SHP77 treated with DMSO at 0.1 percent for 48 hours (cell line): Measurements from ENCODE around the gene SEC16B.

Source experiments
- DNase-seq: peaks from one replicate; lab custom pipeline; 2025; lab: John Stamatoyannopoulos, UW

The SEC16B gene

DNA sequence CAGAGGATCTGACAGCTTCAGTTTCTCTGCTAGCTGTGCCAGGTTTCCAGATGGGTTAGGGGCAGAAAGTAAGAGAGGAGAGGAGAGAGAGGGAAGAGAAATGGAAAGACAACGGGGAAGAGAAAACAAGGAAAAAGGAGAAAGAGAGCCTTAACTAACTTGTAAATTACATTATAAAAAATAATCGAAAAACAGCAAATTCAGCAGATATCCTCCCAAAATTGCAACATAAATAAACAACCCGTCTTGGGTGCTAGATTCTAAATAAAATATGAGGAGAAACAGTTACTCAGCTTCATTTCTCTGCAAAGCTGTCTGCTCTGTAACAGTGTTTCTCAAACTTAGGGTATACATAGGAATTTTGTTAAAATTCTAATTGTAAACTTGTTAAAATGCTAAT lies 29.2 kb downstream of the SEC16B start:
- no peak for DNase-seq

DNA sequence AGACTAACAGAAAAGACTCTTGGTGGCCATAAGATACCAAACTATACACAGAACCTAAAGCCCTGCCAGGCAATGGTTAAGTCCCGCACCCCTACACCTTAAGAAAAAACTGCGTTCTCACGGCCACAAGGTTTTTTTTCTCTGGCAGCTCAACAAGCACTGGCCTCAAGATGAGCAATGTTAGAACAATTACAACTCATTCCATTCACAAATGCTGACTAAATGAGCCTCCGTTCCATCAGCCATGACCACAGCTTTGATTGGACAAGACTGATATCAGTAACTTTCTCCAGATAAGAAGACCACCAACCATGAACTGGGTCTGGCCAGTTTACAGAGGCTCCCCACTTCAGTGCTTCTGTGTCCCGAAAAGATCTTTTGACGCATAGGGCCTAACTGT lies 31.9 kb downstream of the SEC16B start:
- DNase-seq, result no peak

DNA sequence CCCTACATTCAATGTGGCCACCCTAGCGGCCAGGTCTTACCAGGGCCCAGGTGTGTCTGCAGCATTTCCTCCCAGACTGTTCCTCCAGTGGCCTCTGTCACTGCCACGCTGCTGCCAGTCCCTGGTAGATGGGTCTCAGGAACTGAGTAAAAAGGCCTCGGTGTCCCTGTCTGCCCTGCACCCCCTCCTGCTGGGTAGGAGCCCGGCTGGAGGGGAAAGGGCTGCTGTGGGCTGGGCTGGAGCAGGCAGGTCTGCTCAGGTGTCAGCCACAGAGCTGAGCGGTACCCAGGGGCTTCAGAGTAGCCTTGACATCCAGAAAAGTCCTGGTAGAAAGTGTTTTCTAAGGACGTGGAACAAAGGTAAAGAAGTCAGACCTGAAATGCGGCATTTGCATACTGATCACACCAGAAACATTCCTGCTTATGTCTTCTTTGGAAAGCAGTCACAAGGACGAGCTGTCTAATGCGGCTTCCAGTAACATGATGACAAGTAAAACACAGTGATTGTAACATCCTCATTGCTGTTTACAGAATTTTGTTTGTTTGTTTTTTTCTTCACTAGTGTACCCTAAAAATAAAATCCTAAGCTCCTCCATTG lies 32.6 kb downstream of the SEC16B start:
- no peak for DNase-seq

DNA sequence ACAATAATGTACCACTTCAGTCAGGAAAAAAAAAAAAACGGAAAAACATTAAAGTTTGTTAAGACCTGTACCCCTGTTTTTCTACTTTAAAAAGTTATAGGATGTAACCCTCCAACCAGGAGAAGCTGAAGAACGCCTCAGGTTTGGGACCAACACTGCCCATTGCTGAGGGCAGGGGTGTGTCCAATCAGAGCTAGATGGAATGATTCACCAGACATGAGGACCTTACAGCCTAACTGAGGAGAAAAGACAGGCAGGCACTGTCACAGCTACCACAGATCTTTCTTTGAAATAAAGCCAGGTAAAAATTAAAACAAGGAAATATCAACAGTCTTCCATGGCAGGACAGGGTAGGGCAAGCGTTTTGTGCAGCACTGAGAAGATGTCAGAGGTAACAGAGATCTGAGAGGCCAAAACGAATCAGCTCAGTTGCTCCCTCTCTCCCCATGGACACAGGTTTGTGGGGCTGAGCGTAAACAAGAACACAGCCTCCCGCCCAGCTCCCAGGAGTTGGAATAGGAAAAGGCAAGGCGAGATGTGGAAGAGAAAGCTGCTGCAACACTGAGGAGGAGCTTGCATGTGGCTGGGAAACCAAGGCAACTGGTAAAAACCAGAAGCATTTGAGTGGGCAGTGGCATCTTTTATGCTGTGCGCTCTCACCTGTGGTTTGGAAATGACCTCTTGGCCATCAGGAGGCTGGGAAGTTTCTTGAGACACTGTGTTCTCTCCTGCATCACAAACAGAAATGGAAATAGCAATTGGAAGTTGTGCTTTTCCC lies 34.0 kb downstream of the SEC16B start:
- DNase-seq, result no peak

DNA sequence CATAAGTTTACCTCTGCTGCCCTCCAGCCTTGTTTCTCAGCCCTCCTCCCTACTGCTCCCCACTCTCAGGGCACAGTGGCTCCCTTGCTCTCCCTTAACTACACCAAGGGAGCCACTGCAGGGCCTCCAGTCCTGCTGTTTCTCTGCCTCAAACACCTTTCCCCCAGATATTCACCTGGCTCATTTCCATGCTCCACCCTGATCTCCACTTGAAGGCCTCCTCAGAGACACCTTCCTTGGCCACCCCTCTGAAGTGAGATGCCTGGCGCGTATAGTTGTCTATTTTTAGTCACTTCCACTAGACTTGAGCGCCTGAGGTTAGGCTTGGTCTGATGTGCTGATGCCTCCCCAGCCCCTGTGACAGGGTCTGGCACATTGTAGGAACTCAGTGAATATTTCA lies 34.9 kb downstream of the SEC16B start:
- no peak for DNase-seq

DNA sequence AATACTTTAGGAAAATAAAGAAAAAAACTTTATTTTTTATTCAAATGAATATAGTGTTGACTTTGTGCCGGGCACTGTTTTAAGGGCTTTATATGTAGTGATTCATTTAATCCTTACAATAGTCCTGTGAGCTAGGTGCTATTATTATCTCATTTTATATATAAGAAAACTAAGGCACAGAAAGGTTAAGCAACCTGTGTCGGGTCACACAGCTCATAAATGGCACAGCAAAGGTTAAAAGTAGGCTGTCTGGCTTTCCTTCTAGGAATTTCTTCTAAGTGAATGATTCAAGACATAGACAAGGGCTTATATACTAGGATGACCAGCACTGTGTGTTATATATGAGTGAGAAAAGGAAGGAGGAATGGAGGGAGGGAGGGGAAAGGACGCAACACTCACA lies 35.4 kb downstream of the SEC16B start:
- DNase-seq, result no peak

DNA sequence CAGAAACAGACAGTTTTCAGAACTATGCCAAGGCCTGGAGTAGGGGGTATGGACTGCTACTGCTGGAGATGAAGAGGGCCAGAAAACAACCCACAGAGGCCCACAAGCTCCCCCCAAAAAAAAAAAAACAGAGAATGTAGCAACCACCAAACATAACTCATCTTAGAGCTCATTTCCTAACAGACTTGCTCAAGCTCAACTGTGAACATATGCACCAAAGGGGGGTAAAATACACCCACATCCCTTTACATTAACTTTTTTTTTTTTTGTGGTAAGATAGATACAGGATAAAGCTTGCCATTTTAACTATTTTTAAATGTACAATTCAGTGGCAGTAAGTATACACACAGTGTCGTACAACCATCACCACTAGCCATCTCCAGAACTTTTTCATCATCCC lies 36.0 kb downstream of the SEC16B start:
- DNase-seq, result no peak

DNA sequence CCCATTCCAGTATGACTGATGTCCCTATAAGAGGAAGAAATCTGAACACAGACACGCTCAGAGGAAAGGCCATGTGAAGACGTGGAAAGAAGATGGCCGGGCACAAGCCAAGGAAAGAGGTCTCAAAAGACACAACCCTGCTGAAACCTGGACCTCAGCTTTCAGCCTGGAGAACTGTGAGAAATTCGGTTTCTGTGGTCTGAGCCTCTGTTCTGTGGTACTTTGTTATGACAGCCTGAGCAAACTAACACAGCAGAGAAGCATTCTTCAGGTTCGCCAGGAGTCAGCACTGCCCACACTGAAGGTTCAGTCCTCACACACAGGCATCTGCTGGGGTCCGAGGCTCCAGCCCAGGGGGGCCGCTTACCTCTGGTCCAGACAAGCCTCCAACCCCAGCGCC lies 37.7 kb downstream of the SEC16B start:
- no peak for DNase-seq

DNA sequence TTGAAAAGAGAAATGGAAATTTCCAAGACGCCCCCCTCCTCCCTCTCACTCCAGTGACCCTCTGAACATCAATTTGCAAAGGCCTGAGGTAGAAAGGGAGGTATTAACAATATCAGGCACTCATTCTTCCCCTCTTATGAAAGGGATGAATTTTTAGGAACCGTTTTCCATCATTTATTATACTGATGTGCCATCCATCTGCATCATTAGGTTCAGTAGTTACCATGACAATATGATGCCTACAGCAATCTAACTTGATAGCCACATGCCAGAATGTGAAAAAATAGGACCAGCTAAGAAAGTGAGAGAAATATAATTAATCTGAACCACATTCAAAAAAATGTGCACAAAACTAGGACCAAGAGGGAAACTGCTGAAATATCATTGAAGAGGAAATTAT lies 40.9 kb downstream of the SEC16B start:
- no peak for DNase-seq

DNA sequence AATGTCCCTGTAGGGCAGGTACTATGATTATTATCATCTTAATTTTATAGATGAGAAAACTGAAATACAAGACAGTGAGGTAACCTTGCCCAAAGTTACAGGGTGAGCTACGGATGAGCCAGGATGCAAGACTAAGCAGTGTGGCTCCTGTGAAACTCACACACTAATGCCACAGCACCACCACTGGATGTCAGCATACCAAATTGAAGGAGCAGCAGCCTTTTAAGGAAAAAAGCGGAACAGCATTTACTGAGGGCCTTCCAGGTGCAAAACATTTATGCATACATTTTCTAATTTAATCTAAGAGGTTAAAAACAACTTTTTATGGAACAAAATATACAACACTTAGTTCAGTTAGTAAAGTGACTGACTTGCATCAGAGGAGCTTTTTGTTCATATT lies 41.7 kb downstream of the SEC16B start:
- DNase-seq, result no peak

DNA sequence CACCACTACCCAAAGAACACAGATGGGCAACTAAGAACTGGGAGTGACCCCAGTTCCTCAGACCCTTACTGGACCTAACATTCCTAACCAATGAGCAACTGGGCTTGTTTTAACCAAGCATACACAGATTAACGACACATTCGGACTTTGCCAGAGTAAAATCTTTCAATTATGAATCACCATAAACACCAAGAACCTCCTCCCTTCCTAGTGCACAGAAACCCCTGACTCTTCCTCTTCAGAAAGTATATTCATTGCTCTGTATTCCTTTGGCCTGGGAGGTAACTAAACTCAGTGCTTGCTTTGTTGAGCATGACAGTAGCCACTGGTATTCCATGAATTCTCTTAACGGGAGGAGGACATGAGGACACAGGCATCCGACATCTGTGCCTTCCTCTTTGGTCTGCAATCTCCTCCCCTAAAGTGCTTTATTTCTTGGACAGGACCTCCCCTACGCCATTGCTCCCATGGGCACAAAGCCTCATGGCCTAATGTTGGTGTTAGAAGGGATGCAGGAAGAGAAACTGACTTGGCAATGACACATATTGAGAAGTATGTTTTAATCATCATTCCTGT lies 42.7 kb downstream of the SEC16B start:
- no peak for DNase-seq

DNA sequence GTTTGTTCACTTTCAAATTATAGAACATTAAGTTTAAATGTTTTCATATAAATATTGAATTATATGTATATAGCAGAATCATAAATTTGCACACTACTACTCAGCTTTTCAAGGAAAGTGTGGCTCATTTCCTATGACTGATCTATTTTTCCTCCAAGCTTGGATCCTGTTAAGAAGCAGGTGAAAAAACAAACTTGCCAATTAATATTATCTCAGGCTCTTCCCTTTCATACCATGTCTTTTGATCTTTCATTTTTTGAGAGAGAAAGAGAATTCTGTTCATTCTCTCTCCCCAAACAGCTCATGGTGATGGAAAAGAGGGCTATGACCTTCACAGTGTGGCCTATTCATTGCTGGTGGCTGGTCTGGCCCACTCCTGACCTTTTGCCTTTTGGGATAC lies 43.7 kb downstream of the SEC16B start:
- no peak for DNase-seq

DNA sequence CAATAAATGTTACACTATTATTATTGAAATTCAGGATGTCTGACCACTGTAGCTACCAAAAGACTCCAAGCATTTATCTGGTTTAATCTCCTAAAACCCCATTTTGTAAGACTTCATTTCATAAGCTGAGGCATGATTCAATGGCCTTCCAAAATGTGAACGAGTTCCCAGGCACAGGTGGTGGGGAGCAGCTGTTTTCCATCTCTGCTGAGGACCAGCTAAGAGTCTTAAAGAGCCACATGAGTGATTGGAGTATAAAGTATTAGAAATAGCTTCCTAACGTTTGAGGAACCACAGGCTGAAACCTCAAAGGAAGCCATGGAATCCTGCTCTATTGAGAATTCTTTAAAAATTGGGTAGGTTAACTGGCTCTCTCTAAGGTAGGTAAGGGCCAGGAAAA lies 44.9 kb downstream of the SEC16B start:
- no peak for DNase-seq

DNA sequence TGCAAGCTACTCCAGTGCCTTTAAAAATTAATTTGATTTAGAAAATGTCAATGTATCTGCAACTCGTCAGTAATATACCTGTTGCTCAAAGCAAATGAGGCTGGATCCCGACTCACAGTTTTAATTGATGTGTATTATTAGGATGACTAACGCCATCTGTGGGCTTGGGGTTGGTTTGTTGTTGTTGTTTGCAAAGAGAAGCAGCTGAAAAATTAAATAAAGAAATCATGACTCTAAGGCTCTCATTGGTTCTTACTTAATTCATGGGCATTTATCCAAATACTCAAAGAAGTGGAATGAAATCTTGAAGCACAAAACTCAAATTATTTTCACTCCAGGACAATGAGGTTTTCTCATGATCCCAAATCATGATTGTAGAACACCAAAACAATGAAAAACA lies 46.4 kb downstream of the SEC16B start:
- no peak for DNase-seq

DNA sequence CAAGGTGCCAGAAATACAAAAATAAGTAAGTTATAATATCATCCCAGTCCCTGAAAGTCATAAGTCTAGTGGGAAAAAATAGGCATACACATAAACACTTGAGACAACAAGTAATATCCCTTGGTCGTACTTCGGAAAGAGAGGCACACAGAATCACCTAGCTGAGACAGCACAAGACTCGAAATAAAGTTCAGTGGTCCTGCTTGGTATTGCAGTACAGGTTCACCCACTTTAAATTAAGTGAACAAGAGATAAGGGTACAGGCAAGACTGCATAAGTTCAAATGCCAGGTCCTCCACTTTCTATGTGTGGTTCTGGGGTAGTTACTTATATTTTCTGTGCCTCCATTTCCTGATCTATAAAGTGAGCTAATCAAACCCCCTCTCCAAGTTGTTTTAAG lies 47.6 kb downstream of the SEC16B start:
- no peak for DNase-seq

DNA sequence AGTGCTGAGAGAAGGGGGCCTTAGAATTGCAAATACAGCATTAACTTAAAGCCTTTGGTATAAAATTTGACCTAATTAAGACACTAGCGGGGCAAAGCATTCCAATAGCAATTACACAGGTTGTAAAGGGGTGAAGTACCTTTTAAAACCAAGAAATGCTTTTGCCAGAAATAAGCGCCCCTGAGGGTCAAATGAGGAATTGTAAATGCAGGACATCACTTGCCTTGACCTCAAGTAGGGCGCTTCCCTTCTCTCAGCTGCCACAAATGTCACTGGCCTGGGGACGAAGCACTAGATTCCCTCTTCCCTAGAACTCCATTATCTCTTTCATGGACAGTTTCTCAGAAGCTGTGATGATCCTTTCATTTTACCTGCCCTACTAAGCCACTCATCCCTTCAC lies 48.3 kb downstream of the SEC16B start:
- DNase-seq, result no peak

DNA sequence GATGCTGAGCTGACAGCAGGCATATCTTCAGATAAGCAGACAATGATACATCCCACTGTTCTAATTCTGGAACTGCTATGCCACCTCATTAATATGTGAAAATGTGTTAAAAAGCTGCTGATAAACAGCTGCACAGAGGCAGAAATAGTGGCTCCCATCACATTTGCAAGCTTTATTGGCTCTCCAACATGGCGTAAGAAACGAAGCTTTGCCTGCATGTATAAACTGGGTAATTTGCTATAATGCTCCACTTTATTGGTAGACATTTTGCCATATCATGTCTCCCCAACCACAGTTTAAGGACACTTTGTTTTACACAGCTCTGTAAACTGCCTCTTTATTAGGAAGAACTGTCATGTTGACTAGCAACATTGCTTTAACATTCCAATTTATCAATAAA lies 49.8 kb downstream of the SEC16B start:
- no peak for DNase-seq

DNA sequence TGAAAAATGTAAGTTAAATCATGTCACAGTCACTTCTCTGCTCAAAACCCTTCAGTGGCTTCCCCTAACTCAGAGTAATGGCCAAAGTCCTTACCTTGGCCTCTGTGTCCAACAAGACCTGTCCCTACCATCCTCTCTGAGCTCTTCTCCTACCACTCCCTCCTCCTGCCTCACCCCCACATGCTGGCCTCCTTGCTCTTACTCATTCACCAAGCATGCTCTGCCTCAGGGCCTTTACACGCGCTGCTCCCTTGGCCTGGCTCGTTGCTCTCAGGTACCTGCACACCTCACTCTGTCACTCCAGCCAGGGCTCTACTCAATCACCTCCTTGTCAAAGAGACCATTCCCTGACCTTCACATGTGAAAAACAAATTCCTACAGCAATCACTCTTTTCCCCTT lies 54.2 kb downstream of the SEC16B start:
- DNase-seq, result no peak

DNA sequence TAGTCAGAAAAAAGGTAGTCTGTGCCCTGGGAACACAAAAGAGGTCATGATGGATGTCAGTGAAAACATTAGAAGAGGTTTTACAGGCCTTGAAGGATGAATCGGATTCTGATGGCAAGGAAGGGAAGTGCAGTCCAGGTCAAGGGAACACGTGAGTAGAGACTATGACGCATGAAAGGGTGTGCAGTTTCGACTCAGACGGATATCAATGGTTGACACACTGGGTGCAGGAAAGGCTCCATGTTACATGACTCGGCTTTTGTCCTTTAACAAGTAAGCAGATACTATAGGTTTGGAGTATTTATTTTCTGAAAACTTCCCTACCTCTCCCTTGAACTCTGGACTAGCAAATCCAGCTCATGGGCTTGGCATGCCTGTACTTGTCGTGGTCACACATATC lies 55.3 kb downstream of the SEC16B start:
- DNase-seq, result no peak

DNA sequence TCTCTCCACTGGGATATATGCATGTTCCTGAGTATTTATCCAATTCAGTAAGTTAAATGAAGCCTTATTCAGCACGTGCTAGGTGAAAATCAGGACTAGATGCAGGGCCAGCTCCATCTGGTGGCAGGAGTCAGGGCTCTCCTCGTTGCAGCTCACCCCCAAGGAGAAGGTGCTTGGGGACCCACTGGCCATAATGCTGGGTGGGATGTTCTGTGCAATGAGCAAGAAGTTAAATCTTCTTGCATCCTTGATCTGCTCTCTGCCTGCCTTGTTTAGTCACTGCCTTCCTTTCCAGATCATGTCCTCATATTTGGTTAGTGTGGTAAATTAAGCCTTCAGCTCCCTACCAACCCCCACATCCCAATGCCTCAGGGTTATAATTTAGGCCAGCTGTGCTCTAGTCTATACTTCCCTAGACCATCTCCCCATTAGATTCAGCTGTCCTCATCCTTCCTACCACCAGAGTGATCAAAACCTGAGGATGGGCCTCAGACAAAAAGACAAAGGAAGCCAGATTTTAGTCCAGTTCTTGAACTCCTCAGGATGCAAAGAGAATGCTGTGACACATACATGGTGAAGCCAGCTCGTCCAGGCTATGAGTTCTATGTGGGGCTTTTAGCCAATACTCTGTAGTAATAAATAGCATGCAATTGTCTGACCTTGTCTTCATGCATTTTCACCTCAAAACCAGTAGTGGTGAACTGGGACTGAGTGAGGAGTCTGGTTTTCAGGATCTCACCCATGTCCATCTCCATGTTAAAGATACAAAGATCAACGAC lies 55.9 kb downstream of the SEC16B start:
- peak; percentile 16 for DNase-seq

DNA sequence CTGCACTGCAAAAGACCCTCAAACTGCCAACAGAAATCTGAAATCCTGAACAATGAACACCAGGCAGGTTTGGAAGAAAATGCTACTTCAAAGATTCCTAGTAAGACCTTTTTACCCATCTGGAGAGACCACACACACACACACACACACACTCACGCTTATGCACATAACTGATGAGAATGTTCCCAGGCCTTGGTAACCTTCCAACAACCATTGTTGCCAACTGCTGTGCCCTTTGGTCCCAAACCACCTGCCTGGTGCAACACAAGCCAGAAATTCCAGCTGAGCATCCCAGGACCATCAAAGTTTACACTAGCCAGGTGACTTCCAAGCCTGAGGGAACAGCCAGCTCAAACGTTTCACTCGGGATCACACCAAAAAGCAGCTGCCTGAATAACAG lies 56.9 kb downstream of the SEC16B start:
- DNase-seq, result no peak

DNA sequence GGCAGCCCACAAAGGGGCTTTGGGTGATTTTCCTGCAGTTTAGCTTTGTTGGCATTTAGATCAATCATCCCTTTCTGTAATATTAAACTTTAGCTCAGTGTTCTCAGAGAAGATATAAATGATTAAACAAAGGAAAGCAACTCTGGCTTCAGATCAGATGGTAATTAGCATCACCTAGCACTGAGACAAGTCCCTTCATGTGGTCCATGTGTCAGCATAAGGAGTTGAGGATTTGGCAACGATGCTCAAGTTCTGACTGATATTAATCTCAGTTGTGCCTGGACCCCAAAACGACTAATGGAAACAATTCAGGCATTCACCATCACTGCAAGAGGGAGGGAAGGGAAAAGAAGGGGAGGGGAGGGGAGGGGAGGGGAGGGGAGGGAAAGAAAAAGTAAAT lies 60.4 kb downstream of the SEC16B start:
- no peak for DNase-seq

DNA sequence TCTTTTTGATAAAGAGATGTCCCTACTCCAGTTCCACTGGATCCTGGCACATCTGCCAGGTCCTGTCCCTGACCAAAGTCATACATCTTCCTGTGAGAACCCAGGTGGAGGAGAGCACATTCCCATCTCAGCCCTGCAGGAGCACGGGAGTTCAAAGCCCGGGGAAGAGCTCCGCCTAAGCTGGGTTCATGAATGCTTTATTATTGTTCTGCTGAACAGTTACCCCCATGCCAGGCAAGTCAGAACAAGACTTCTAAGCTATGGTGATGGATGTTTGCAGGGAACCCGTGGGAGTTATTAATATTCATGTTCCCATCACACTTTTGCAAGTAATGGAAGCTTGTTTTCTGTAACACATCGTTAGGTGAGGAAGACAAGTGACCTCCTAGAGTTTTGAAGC lies 62.9 kb downstream of the SEC16B start:
- DNase-seq, result no peak
